GM19238 (cell line): Measurements from ENCODE around the gene TCF20.
A peak's percentile ranks its signal among the peaks of the same experiment; 100 is the strongest.

Experiments
- DNase-seq: peaks from one replicate; pipeline ENCODE4 v3.0.0; 2011; ENCODE audit warnings: low spot score; ENCODE audit not compliant: insufficient read length

TCF20 gene

GRCh38 chr22:42282252-42282942 lies 11.9 kb upstream of the TCF20 start:
- DNase-seq, result no peak

- DNase-seq, result no peak
Measured at GRCh38 chr22:42281706-42282251, 11.3 kb upstream of the TCF20 start.

- no peak for DNase-seq
Measured at GRCh38 chr22:42281284-42281683, 10.8 kb upstream of the TCF20 start.

GRCh38 chr22:42280836-42281235 lies 10.4 kb upstream of the TCF20 start:
- DNase-seq, result no peak

GRCh38 chr22:42280140-42280539 lies 9.7 kb upstream of the TCF20 start:
- DNase-seq, result no peak

- no peak for DNase-seq
Measured at GRCh38 chr22:42279425-42280020, 9.1 kb upstream of the TCF20 start.

- DNase-seq, result no peak
Measured at GRCh38 chr22:42277988-42278776, 7.7 kb upstream of the TCF20 start.

GRCh38 chr22:42277232-42277753 lies 6.8 kb upstream of the TCF20 start:
- no peak for DNase-seq

- no peak for DNase-seq
Measured at GRCh38 chr22:42275970-42276369, 5.5 kb upstream of the TCF20 start.

GRCh38 chr22:42275176-42275575 lies 4.7 kb upstream of the TCF20 start:
- DNase-seq, result no peak

GRCh38 chr22:42273855-42274451 lies 3.5 kb upstream of the TCF20 start:
- DNase-seq, result no peak

- DNase-seq, result no peak
Measured at GRCh38 chr22:42272431-42272999, 2.1 kb upstream of the TCF20 start.

GRCh38 chr22:42271906-42272305 lies 1.5 kb upstream of the TCF20 start:
- DNase-seq, result no peak

- DNase-seq, result no peak
Measured at GRCh38 chr22:42271191-42271813, 849 bp upstream of the TCF20 start.

GRCh38 chr22:42270176-42270509 lies 310 bp downstream of the TCF20 start:
- no peak for DNase-seq

- peak; percentile 84 for DNase-seq
Measured at GRCh38 chr22:42269432-42270175, 849 bp downstream of the TCF20 start.

GRCh38 chr22:42268852-42269410 lies 1.5 kb downstream of the TCF20 start:
- DNase-seq, result no peak

- no peak for DNase-seq
Measured at GRCh38 chr22:42265321-42265720, 5.1 kb downstream of the TCF20 start.

GRCh38 chr22:42263944-42264343 lies 6.5 kb downstream of the TCF20 start:
- DNase-seq, result no peak

GRCh38 chr22:42262964-42263363 lies 7.5 kb downstream of the TCF20 start:
- DNase-seq, result no peak
